H9 (cell line): ENCODE results near the gene LIMA1. TPM values are rescaled to one million over a fixed set of nuclear protein-coding genes. Genes with fewer than 3 reads are reported as not detected.

Source experiments
- DNase-seq: peaks from one replicate; pipeline ENCODE4 v3.0.0-alpha.2; 2017
- H2AFZ ChIP-seq: one replicate; pipeline ENCODE4 v1.6.1; 2013; ENCODE audit warnings: mild to moderate bottlenecking, low read length, control low read depth, moderate library complexity
- H2AK5ac ChIP-seq: 2 replicates; pipeline ENCODE4 v1.6.1; 2013; ENCODE audit warnings: low read length, control low read depth, mixed read lengths; ENCODE audit not compliant: insufficient read length
- H2BK120ac ChIP-seq: one replicate; pipeline ENCODE4 v1.6.1; 2013; ENCODE audit warnings: low read depth, mild to moderate bottlenecking, low read length, control low read depth, inconsistent platforms; ENCODE audit not compliant: poor library complexity, severe bottlenecking
- H2BK12ac ChIP-seq: 2 replicates; pipeline ENCODE4 v1.6.1; 2013; ENCODE audit warnings: low read length, control low read depth, mixed read lengths, low read depth; ENCODE audit not compliant: insufficient read length
- H2BK15ac ChIP-seq: 2 replicates; pipeline ENCODE4 v1.6.1; 2013; ENCODE audit warnings: low read depth, low read length, control low read depth
- H2BK20ac ChIP-seq: one replicate; pipeline ENCODE4 v1.6.1; 2013; ENCODE audit warnings: low read depth, mild to moderate bottlenecking, low read length, control low read depth, inconsistent platforms; ENCODE audit not compliant: poor library complexity, severe bottlenecking
- H2BK5ac ChIP-seq: 2 replicates; pipeline ENCODE4 v1.6.1; 2013; ENCODE audit warnings: low read length, control low read depth, mixed read lengths; ENCODE audit not compliant: insufficient read length
- H3K14ac ChIP-seq: 2 replicates; pipeline ENCODE4 v1.6.1; 2013; ENCODE audit warnings: low read length, control low read depth; ENCODE audit not compliant: insufficient read depth
- H3K18ac ChIP-seq: 2 replicates; pipeline ENCODE4 v1.6.1; 2013; ENCODE audit warnings: low read depth, mild to moderate bottlenecking, mixed read lengths, low read length, control low read depth; ENCODE audit not compliant: insufficient read length
- H3K23ac ChIP-seq: 2 replicates; pipeline ENCODE4 v1.6.1; 2013; ENCODE audit warnings: low read length, control low read depth, mixed read lengths, low read depth; ENCODE audit not compliant: insufficient read length
- H3K23me2 ChIP-seq: 2 replicates; pipeline ENCODE4 v1.6.1; 2013; ENCODE audit warnings: low read depth, mild to moderate bottlenecking, mixed read lengths, low read length, control low read depth; ENCODE audit not compliant: insufficient read length, poor library complexity, severe bottlenecking
- H3K27ac ChIP-seq: 2 replicates; pipeline ENCODE4 v1.5.1; 2013; ENCODE audit warnings: low read length, control low read depth, mixed read lengths, low read depth; ENCODE audit not compliant: insufficient read length
- H3K27me3 ChIP-seq: 2 replicates; pipeline ENCODE4 v1.6.1; 2013; ENCODE audit warnings: low read length, control low read depth, inconsistent platforms; ENCODE audit not compliant: insufficient read depth
- H3K4ac ChIP-seq: 2 replicates; pipeline ENCODE4 v1.6.1; 2013; ENCODE audit warnings: low read depth, mild to moderate bottlenecking, control low read depth, inconsistent platforms, low read length, moderate library complexity
- H3K4me1 ChIP-seq: 2 replicates; pipeline ENCODE4 v1.6.1; 2013; ENCODE audit warnings: low read length, control low read depth, inconsistent platforms; ENCODE audit not compliant: insufficient read depth
- H3K4me2 ChIP-seq: 2 replicates; pipeline ENCODE4 v1.6.1; 2013; ENCODE audit warnings: low read length, control low read depth, mixed read lengths; ENCODE audit not compliant: insufficient read length, insufficient read depth
- H3K56ac ChIP-seq: 2 replicates; pipeline ENCODE4 v1.6.1; 2013; ENCODE audit warnings: low read depth, mild to moderate bottlenecking, mixed read lengths, low read length, control low read depth; ENCODE audit not compliant: insufficient read length
- H3K79me1 ChIP-seq: 2 replicates; pipeline ENCODE4 v1.6.1; 2013; ENCODE audit warnings: low read depth, mild to moderate bottlenecking, moderate library complexity, low read length, control low read depth, inconsistent platforms; ENCODE audit not compliant: insufficient read depth, poor library complexity, severe bottlenecking
- H3K79me2 ChIP-seq: 2 replicates; pipeline ENCODE4 v1.6.1; 2013; ENCODE audit warnings: low read length, control low read depth, inconsistent platforms; ENCODE audit not compliant: insufficient read depth
- H3K9ac ChIP-seq: 2 replicates; pipeline ENCODE4 v1.6.1; 2013; ENCODE audit warnings: low read length, control low read depth, mixed read lengths; ENCODE audit not compliant: insufficient read length; ENCODE audit errors: extremely low read depth
- H3K9me3 ChIP-seq: one replicate; pipeline ENCODE4 v1.6.1; 2013; ENCODE audit warnings: low read depth, low read length, inconsistent platforms; ENCODE audit not compliant: control insufficient read depth
- H3T11ph ChIP-seq: one replicate; pipeline ENCODE4 v1.6.1; 2013; ENCODE audit warnings: mild to moderate bottlenecking, low read length, control low read depth, inconsistent platforms
- H4K20me1 ChIP-seq: one replicate; pipeline ENCODE4 v1.6.1; 2013; ENCODE audit not compliant: control insufficient read depth, insufficient read length, insufficient read depth
- H4K5ac ChIP-seq: 2 replicates; pipeline ENCODE4 v1.6.1; 2013; ENCODE audit warnings: low read depth, mild to moderate bottlenecking, mixed read lengths, low read length, control low read depth; ENCODE audit not compliant: insufficient read length
- H4K8ac ChIP-seq: replicated peaks from 2 replicates; pipeline ENCODE4 v1.6.1; 2013; ENCODE audit warnings: low read length, control low read depth, mixed read lengths, low read depth; ENCODE audit not compliant: insufficient read length
- H4K91ac ChIP-seq: 2 replicates; pipeline ENCODE4 v1.6.1; 2013; ENCODE audit warnings: low read depth, mild to moderate bottlenecking, moderate library complexity, mixed read lengths, low read length, control low read depth; ENCODE audit not compliant: insufficient read length
- H3K27ac Mint-ChIP-seq, 3 experiments: 2 replicates in 2 of 3; 3 replicates in 1 of 3; pipeline ENCODE4 v1.8.0; 2020 to 2021; ENCODE audit warnings: mixed read lengths in 3 of 3, mild to moderate bottlenecking in 1 of 3, moderate library complexity in 1 of 3
- H3K27me3 Mint-ChIP-seq: 2 replicates; pipeline ENCODE4 v1.8.0; 2021; ENCODE audit warnings: low read depth, mild to moderate bottlenecking, moderate library complexity, mixed read lengths
- H3K36me3 Mint-ChIP-seq, 3 experiments: 2 replicates in 2 of 3; 3 replicates in 1 of 3; pipeline ENCODE4 v1.8.0; 2020 to 2021; ENCODE audit warnings: low read depth in 3 of 3, mixed read lengths in 3 of 3; ENCODE audit not compliant: insufficient read depth in 1 of 3
- H3K4me1 Mint-ChIP-seq, 2 experiments: 2 replicates each; pipeline ENCODE4 v1.8.0; 2020; ENCODE audit warnings: mixed read lengths in 2 of 2
- H3K4me3 Mint-ChIP-seq, 2 experiments: 2 replicates in 1 of 2; 3 replicates in 1 of 2; pipeline ENCODE4 v1.8.0; 2020 to 2021; ENCODE audit warnings: mild to moderate bottlenecking in 2 of 2, mixed read lengths in 2 of 2, moderate library complexity in 1 of 2
- H3K9me3 Mint-ChIP-seq, 2 experiments: 2 replicates in 1 of 2; 3 replicates in 1 of 2; pipeline ENCODE4 v1.8.0; 2020; ENCODE audit warnings: mild to moderate bottlenecking in 2 of 2, mixed read lengths in 2 of 2, moderate library complexity in 1 of 2
- CTCF ChIP-seq: fragments of 200-600 bp; sonication (generic); conservative IDR thresholded peaks from 3 replicates; pipeline ENCODE4 v1.8.0; 2021; ENCODE audit warnings: antibody characterized with exemption, mild to moderate bottlenecking
- WGBS: extraction: QIAGEN DNeasy Blood & Tissue Kit; methylation state at CpG from one replicate; pipeline ENCODE4 v1.1.7; 2013; ENCODE audit warnings: missing lambda C conversion rate, low lambda C conversion rate, mixed read lengths; ENCODE audit not compliant: insufficient read length; ENCODE audit errors: extremely low coverage; 5-methylcytosine and 5-hydroxymethylcytosine counted together
- total RNA-seq: library from RNA; stranded (reverse); gene quantifications from 2 replicates; pipeline ENCODE4 v1.2.1, GENCODE V29; 2021

LIMA1 gene
- total RNA-seq, 1 experiment from 2014 or later: 40.8 TPM

GRCh38 chr12:50257236-50258166, 25.8 kb downstream of the LIMA1 start:
- Mint-ChIP-seq H3K9me3 (no peaks in the 10 kb centered on the region), H3K4me3 (no peak overlapping the region), H3K36me3 (no peaks in the 10 kb centered on the region), H3K27ac (peak overlapping the region in 1 of 3 experiments; percentile 14; a peak in 1 of 7 replicates), H3K4me1 (no peaks in the 10 kb centered on the region; a peak in 1 of 4 replicates), H3K27me3 (no peaks in the 10 kb centered on the region)
- H3K23me2 ChIP-seq: no peaks in the 10 kb centered on the region
- no peak overlapping the region for H3K18ac ChIP-seq
- no peak overlapping the region for H2BK120ac ChIP-seq
- no peak overlapping the region for H3K14ac ChIP-seq
- no peaks in the 10 kb centered on the region for H3K79me1 ChIP-seq
- H3T11ph ChIP-seq: no peak overlapping the region
- H3K9ac ChIP-seq: no peak overlapping the region
- H4K20me1 ChIP-seq: no peaks in the 10 kb centered on the region
- no peak for DNase-seq
- no peak overlapping the region for H2BK5ac ChIP-seq
- H3K79me2 ChIP-seq: no peaks in the 10 kb centered on the region
- H4K8ac ChIP-seq: no peak overlapping the region
- no peak overlapping the region for H2BK15ac ChIP-seq
- no peak overlapping the region for H3K4ac ChIP-seq
- no peak overlapping the region for H4K5ac ChIP-seq
- TF ChIP-seq CTCF: no peak
- H3K56ac ChIP-seq: no peak overlapping the region
- no peak overlapping the region for H2BK12ac ChIP-seq
- H2AFZ ChIP-seq: no peak overlapping the region
- no peak overlapping the region for H2BK20ac ChIP-seq
- H4K91ac ChIP-seq: no peak overlapping the region
- H3K4me1 ChIP-seq: no peaks in the 10 kb centered on the region
- H3K27me3 ChIP-seq: no peaks in the 10 kb centered on the region
- WGBS: no CpG with 5 or more reads among the region's 6 CpGs
- no peak overlapping the region for H2AK5ac ChIP-seq
- no peak overlapping the region for H3K27ac ChIP-seq
- H3K9me3 ChIP-seq: no peaks in the 10 kb centered on the region
- no peak overlapping the region for H3K23ac ChIP-seq
- H3K4me2 ChIP-seq: no peak overlapping the region
